ENCODE results near the gene MOB2. TPM values are rescaled to one million over a fixed set of nuclear protein-coding genes. Genes with fewer than 3 reads are reported as not detected.
"Not testable (repeated sequence)": the region's sequence is repeated elsewhere in the genome, so short reads cannot be mapped to it uniquely, and the experiment has no call there.

The MOB2 gene
- total RNA-seq, 1 donor from 2014 or later = 95.4 TPM

- H3K36me3 ChIP-seq = no peaks in the 10 kb centered on the region
- intact Hi-C loops (cut with DNase I) = no loop called here
- H3K27me3 ChIP-seq = no peaks in the 10 kb centered on the region
- no peak overlapping the region for H3K4me3 ChIP-seq
- peak overlapping the region in 1 of 2 donors; percentile 14 for H3K27ac ChIP-seq
- peaks cover 27 to 47% of the 10 kb centered on the region in 2 donors for H3K4me1 ChIP-seq
- no peaks in the 10 kb centered on the region for H3K9me3 ChIP-seq
- TF ChIP-seq CTCF (IDR thresholded peaks at IDR 0.05) = no peak
- no peak for DNase-seq (ENCODE audit: low spot score in 2 of 2)
Observed at GRCh38 chr11:1511937-1512496, 25.4 kb upstream of the MOB2 start.

- H3K4me1 ChIP-seq = peaks cover 33 to 58% of the 10 kb centered on the region in 2 donors
- no peak for DNase-seq (ENCODE audit: low spot score in 2 of 2)
Observed at GRCh38 chr11:1510928-1511327, 24.3 kb upstream of the MOB2 start.

GRCh38 chr11:1510351-1510750, 23.8 kb upstream of the MOB2 start:
- intact Hi-C loops (cut with DNase I); H3K9me3 ChIP-seq; H3K4me3 ChIP-seq; DNase-seq (ENCODE audit: low spot score in 2 of 2); H3K36me3 ChIP-seq; H3K27me3 ChIP-seq; H3K27ac ChIP-seq: not testable (repeated sequence)
- H3K4me1 ChIP-seq = peaks cover 28 to 59% of the 10 kb centered on the region in 2 donors

More at GRCh38 chr11:1510928-1511327, 24.3 kb upstream of the MOB2 start:
- no peaks in the 10 kb centered on the region for H3K36me3 ChIP-seq
- H3K4me3 ChIP-seq = no peak overlapping the region
- no peaks in the 10 kb centered on the region for H3K27me3 ChIP-seq
- no peak overlapping the region for H3K27ac ChIP-seq
- no peaks in the 10 kb centered on the region for H3K9me3 ChIP-seq
- no peak for TF ChIP-seq CTCF (IDR thresholded peaks at IDR 0.05)
- intact Hi-C loops (cut with DNase I) = no loop called here

GRCh38 chr11:1509626-1510255, 23.2 kb upstream of the MOB2 start:
- H3K4me3 ChIP-seq = no peak overlapping the region
- no peaks in the 10 kb centered on the region for H3K27me3 ChIP-seq
- DNase-seq (ENCODE audit: low spot score in 2 of 2) = no peak
- H3K4me1 ChIP-seq = peaks cover 23 to 59% of the 10 kb centered on the region in 2 donors
- no peaks in the 10 kb centered on the region for H3K36me3 ChIP-seq
- H3K27ac ChIP-seq = peak overlapping the region; percentile 4 to 74
- no peaks in the 10 kb centered on the region for H3K9me3 ChIP-seq
- intact Hi-C loops (cut with DNase I) = no loop called here
- TF ChIP-seq CTCF (IDR thresholded peaks at IDR 0.05) = no peak

GRCh38 chr11:1508986-1509385, 22.4 kb upstream of the MOB2 start:
- peak overlapping the region; percentile 4 to 74 for H3K27ac ChIP-seq
- no peaks in the 10 kb centered on the region for H3K36me3 ChIP-seq
- H3K4me1 ChIP-seq = peaks cover 26 to 59% of the 10 kb centered on the region in 2 donors
- TF ChIP-seq CTCF (IDR thresholded peaks at IDR 0.05) = no peak
- H3K27me3 ChIP-seq = no peaks in the 10 kb centered on the region
- H3K4me3 ChIP-seq = no peak overlapping the region
- no peaks in the 10 kb centered on the region for H3K9me3 ChIP-seq
- DNase-seq (ENCODE audit: low spot score in 2 of 2) = no peak
- intact Hi-C loops (cut with DNase I) = no loop called here

GRCh38 chr11:1508491-1508891, 21.9 kb upstream of the MOB2 start:
- Histone ChIP-seq H3K27ac (peak overlapping the region; percentile 74 to 80), H3K4me3 (peak overlapping the region in 1 of 2 donors; percentile 49), H3K27me3 (no peaks in the 10 kb centered on the region), H3K36me3 (no peaks in the 10 kb centered on the region), H3K9me3 (no peaks in the 10 kb centered on the region), H3K4me1 (peaks cover 30 to 61% of the 10 kb centered on the region in 2 donors)
- TF ChIP-seq CTCF (IDR thresholded peaks at IDR 0.05) = no peak
- intact Hi-C loops (cut with DNase I) = no loop called here
- DNase-seq (ENCODE audit: low spot score in 2 of 2) = no peak

Data from ascending aorta (tissue), 2 donors.